Measurements from ENCODE around the gene SEPTIN1. TPM values are rescaled to one million over a fixed set of nuclear protein-coding genes. Genes with fewer than 3 reads are reported as not detected.
"Not testable (repeated sequence)": the region's sequence is repeated elsewhere in the genome, so short reads cannot be mapped to it uniquely, and the experiment has no call there.

Gene SEPTIN1
- total RNA-seq, 1 donor from 2014 or later: 8.9 TPM

GRCh38 chr16:30357715-30358576 lies 24.4 kb downstream of the SEPTIN1 start:
- no peak for DNase-seq (ENCODE audit: low spot score)

- DNase-seq (ENCODE audit: low spot score): no peak
Measured at GRCh38 chr16:30357085-30357714, 25.2 kb downstream of the SEPTIN1 start.

DNA sequence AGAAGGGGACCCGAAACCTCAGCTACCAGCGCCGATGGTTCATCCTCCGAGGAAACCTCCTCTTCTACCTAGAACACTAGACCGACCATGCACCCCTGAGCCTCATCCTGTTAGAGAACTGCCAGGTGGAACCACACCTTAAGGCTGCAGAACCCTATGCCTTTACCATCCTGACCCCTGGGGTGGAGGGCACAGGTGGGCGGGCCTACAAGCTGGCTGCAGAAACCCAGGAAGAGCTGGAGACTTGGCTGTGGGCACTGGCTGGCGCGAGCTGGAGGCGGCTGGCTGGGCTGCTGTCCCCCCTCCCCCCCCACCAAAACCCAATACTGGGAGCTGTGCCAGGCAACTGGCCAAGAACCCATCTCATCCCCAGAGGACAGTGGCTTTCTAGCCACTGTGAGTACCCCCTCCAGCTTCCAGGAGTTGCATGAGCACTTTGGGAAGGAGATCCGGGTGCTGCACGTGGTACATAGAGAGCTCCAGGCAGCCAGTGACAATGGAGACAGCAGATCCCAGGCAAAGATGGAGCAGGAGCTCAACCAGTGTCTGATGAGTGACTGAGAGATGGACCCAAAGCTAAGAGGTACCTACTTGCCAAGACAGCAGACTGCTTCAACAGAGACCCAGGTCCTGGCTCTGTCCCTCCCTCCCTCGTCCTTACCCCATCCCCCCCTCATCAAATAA lies 25.8 kb downstream of the SEPTIN1 start:
- DNase-seq (ENCODE audit: low spot score): no peak

GRCh38 chr16:30355954-30356308 lies 26.4 kb downstream of the SEPTIN1 start:
- no peak for DNase-seq (ENCODE audit: low spot score)

GRCh38 chr16:30355144-30355953 lies 27.0 kb downstream of the SEPTIN1 start, which contains the start of gene CD2BP2:
CD2BP2 (minus strand) TSS chr16:30355308; CDS start chr16:30354681, 627 bp downstream.
- peak; percentile 100 for DNase-seq (ENCODE audit: low spot score)

GRCh38 chr16:30354423-30355143 lies 27.8 kb downstream of the SEPTIN1 start:
- DNase-seq (ENCODE audit: low spot score): peak; percentile 13

GRCh38 chr16:30353438-30354129 lies 28.8 kb downstream of the SEPTIN1 start:
- no peak for DNase-seq (ENCODE audit: low spot score)

GRCh38 chr16:30352488-30353401 lies 29.6 kb downstream of the SEPTIN1 start:
- no peak for DNase-seq (ENCODE audit: low spot score)

- peak; percentile 47 for DNase-seq (ENCODE audit: low spot score)
Measured at GRCh38 chr16:30351586-30352419, 30.6 kb downstream of the SEPTIN1 start.

- no peak for DNase-seq (ENCODE audit: low spot score)
Measured at GRCh38 chr16:30351001-30351441, 31.3 kb downstream of the SEPTIN1 start.

- DNase-seq (ENCODE audit: low spot score): no peak
Measured at GRCh38 chr16:30350134-30350871, 32.1 kb downstream of the SEPTIN1 start.

DNA sequence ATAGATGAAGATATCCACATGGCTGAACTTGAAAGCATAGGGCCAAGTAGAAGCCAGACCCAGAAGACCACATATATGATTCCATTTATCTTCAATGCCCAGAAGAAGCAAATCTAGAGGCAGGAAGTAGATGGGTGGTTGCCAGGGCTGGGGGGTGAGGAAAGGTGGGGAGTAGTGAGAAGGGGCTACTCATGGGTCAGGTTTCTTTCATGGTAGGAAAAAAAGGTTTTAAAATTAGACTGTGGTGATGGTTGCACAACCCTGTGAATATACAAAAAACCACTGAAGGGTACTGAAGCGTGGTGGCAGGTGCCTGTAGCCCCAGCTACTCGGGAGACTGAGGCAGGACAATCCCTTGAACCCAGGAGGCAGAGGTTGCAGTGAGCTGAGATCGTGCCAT lies 32.7 kb downstream of the SEPTIN1 start:
- no peak for DNase-seq (ENCODE audit: low spot score)

DNA sequence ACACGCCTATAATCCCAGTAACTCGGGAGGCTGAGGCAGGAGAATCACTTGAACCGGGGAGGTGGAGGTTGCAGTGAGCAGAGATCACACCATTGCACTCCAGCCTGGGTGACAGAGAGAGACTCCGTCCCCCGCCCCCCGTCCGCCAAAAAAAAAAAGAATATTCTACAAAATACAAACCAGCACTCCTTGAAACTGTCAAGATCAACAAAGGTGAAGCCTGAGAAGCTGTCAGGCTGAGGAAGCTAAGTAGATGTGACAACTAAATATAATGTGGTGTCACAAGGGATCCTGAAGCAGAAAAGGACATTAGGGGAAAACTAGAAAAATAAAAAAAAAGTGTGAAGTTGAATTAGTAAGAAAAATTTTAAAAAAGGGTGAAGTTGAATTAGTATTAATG lies 33.4 kb downstream of the SEPTIN1 start:
- no peak for DNase-seq (ENCODE audit: low spot score)

DNA sequence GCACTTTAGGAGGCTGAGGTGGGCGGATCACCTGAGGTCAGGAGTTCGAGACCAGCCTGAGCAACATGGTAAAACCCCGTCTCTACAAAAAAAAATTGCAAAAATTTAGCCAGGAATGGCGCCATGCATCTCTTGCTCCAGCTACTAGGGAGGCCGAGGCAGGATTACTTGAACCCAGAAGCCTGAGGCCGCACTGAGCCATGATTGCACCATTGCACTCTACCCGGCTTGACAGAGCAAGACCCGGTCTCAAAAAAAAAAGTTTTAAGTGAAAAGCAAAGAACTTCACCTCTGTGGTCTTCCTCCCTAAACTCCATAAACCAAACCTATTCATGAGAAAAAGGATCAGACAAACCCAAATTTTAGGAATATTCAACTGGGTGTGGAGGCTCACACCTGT lies 34.2 kb downstream of the SEPTIN1 start:
- DNase-seq (ENCODE audit: low spot score): no peak

- DNase-seq (ENCODE audit: low spot score): no peak
Measured at GRCh38 chr16:30346286-30346685, 36.1 kb downstream of the SEPTIN1 start.

GRCh38 chr16:30343491-30343820 lies 38.9 kb downstream of the SEPTIN1 start:
- DNase-seq (ENCODE audit: low spot score): not testable (repeated sequence)

DNA sequence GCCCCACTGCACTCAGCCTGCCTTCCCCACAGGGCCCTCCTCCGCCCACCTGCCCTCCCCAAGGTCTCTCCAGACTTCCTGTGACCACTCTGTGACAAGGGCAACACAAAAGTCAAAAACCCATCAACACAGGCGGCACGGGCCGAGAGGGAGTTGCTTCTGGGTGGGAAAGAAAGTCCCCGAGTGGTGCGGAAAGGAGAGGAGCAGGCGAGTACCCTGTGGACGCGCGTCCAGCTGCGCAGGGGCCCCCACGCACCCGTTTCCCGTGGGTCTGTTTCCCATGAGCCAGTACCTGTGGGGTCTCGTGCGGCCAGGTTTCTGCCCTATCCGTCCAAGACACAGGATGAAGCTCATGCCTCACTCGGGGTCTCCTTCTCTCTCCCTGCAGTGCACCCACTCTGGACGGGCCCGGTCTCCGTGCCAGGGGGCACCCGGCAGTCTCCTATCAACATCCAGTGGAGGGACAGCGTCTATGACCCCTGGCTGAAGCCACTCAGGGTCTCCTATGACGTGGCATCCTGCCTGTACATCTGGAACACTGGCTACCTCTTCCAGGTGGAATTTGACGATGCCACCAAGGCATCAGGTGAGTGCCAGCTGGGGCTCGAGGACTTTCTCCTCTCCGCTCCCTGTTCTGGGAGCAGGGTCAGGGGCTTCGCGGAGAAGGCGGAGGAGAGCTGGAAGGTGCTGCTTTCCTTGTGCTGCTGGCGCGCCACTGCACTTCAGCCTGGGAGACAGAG lies 39.4 kb downstream of the SEPTIN1 start:
- DNase-seq (ENCODE audit: low spot score): no peak
